SU-DHL-6 (cell line): ENCODE measurements around the gene ECHS1.

Source experiments
- H2AFZ ChIP-seq: fragments of 200-600 bp; sonication (generic); 2 replicates; pipeline ENCODE4 v1.6.1; 2014; ENCODE audit warnings: low read depth, mild to moderate bottlenecking, moderate library complexity, mixed read lengths, antibody characterized with exemption, low read length; ENCODE audit not compliant: severe bottlenecking
- H3F3A ChIP-seq: fragments of 200-600 bp; shearing (Covaris generic); 2 replicates; pipeline ENCODE4 v1.6.0; 2016; ENCODE audit warnings: antibody characterized with exemption, mild to moderate bottlenecking; ENCODE audit not compliant: insufficient read depth
- H3K27ac ChIP-seq: fragments of 200-600 bp; sonication (generic); 2 replicates; pipeline ENCODE4 v1.5.1; 2016; ENCODE audit warnings: low read depth, mild to moderate bottlenecking, low read length, moderate library complexity, mixed read lengths
- H3K27me3 ChIP-seq: fragments of 200-600 bp; sonication (generic), shearing (Covaris generic); 2 replicates; pipeline ENCODE4 v1.6.0; 2014; ENCODE audit warnings: mild to moderate bottlenecking, low read length
- H3K36me3 ChIP-seq: fragments of 200-600 bp; sonication (generic); 2 replicates; pipeline ENCODE4 v1.6.1; 2014; ENCODE audit warnings: mild to moderate bottlenecking, low read length, mixed read lengths
- H3K4me2 ChIP-seq: fragments of 300-600, 200-600 bp; shearing (Covaris generic), sonication (generic); 2 replicates; pipeline ENCODE4 v1.6.0; 2014; ENCODE audit warnings: low read length, low read depth, mild to moderate bottlenecking; ENCODE audit not compliant: poor library complexity, severe bottlenecking
- H3K4me3 ChIP-seq: fragments of 200-600 bp; sonication (generic); 2 replicates; pipeline ENCODE4 v1.5.1; 2014; ENCODE audit warnings: antibody characterized with exemption, low read length, mild to moderate bottlenecking, mixed read lengths; ENCODE audit not compliant: insufficient read depth, poor library complexity, severe bottlenecking
- H3K79me2 ChIP-seq: fragments of 200-600 bp; sonication (generic); 2 replicates; pipeline ENCODE4 v1.6.1; 2014; ENCODE audit warnings: mild to moderate bottlenecking, low read length, moderate library complexity; ENCODE audit not compliant: insufficient read depth
- H3K9ac ChIP-seq: fragments of 200-600 bp; sonication (generic); 2 replicates; pipeline ENCODE4 v1.7.0; 2014; ENCODE audit warnings: mild to moderate bottlenecking, low read length
- H3K9me2 ChIP-seq: fragments of 200-600 bp; sonication (generic); replicated peaks from 2 replicates; pipeline ENCODE4 v1.6.1; 2014; ENCODE audit warnings: low read length; ENCODE audit not compliant: insufficient read depth
- H3K9me3 ChIP-seq: fragments of 200-600 bp; sonication (generic); 2 replicates; pipeline ENCODE4 v1.6.1; 2014; ENCODE audit warnings: low read length, mixed read lengths; ENCODE audit not compliant: insufficient read depth
- H4K20me1 ChIP-seq: fragments of 200-600 bp; sonication (generic); 2 replicates; pipeline ENCODE4 v1.6.1; 2014; ENCODE audit warnings: low read depth, mild to moderate bottlenecking, antibody characterized with exemption, low read length, moderate library complexity, mixed read lengths
- EZH2phosphoT487 ChIP-seq: fragments of 200-600 bp; sonication (generic), shearing (Covaris generic); conservative IDR thresholded peaks from 2 replicates; pipeline ENCODE4 v1.6.1; 2018; ENCODE audit warnings: mild to moderate bottlenecking, antibody characterized with exemption, low read length, moderate library complexity, mixed read lengths
- TF ChIP-seq, protein P1 (sequence below): fragments of 200-600 bp; sonication (generic); IDR thresholded peaks from one replicate; pipeline ENCODE4 v1.5.1; 2017; ENCODE audit warnings: antibody characterized with exemption, mild to moderate bottlenecking, low read length, moderate library complexity; ENCODE audit not compliant: insufficient read depth, poor library complexity, severe bottlenecking

Gene ECHS1

DNA sequence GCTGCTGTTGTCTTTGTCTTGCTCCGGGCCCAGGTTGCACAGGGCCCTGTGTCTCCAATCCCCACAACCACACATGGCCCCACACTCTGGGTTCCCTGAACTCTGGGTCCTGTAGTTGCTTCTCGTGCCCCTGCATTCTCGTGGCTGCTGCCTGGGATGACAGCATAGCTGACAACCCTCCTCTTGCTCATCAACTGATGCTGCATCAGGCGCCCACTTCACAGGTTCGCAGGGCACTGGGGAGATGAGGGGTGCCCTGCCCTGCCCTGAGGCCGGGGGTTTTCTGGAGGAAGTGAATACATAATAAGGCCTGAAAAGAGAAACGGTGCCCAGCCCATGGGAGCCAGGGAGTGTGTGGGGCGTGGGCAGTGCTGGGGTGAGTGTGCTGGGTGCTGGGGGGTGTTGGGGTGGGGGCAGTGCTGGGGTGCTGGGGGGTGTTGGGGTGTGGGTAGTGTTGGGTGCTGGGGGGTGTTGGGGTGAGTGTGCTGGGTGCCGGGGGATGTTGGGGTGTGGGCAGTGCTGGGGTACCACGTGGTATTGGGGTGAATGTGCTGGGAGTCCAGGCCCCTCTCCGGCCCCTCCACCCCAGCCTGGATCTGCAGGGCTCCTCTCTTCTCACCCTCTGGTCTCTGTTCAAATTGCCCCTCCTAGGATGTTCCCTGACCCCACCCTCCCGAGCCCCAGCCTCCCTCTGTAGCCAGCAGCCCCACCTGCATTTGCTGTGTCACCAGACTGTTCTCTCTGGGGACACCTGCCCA is 18.8 kb upstream of the ECHS1 start:
- Histone ChIP-seq H3K9me2 (no peaks in the 10 kb centered on the region), H3K79me2 (peaks cover 22% of the 10 kb centered on the region), H3K9ac (no peak overlapping the region), H2AFZ (no peak overlapping the region), H4K20me1 (no peaks in the 10 kb centered on the region), H3K27me3 (no peaks in the 10 kb centered on the region), H3K4me3 (no peak overlapping the region), H3K36me3 (no peaks in the 10 kb centered on the region), H3K9me3 (no peaks in the 10 kb centered on the region), H3K4me2 (no peak overlapping the region), H3K27ac (no peak overlapping the region), H3F3A (peaks cover 22% of the 10 kb centered on the region)
- TF ChIP-seq, protein P1, sequence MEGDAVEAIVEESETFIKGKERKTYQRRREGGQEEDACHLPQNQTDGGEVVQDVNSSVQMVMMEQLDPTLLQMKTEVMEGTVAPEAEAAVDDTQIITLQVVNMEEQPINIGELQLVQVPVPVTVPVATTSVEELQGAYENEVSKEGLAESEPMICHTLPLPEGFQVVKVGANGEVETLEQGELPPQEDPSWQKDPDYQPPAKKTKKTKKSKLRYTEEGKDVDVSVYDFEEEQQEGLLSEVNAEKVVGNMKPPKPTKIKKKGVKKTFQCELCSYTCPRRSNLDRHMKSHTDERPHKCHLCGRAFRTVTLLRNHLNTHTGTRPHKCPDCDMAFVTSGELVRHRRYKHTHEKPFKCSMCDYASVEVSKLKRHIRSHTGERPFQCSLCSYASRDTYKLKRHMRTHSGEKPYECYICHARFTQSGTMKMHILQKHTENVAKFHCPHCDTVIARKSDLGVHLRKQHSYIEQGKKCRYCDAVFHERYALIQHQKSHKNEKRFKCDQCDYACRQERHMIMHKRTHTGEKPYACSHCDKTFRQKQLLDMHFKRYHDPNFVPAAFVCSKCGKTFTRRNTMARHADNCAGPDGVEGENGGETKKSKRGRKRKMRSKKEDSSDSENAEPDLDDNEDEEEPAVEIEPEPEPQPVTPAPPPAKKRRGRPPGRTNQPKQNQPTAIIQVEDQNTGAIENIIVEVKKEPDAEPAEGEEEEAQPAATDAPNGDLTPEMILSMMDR = no peak
- no peak for TF ChIP-seq EZH2phosphoT487

DNA sequence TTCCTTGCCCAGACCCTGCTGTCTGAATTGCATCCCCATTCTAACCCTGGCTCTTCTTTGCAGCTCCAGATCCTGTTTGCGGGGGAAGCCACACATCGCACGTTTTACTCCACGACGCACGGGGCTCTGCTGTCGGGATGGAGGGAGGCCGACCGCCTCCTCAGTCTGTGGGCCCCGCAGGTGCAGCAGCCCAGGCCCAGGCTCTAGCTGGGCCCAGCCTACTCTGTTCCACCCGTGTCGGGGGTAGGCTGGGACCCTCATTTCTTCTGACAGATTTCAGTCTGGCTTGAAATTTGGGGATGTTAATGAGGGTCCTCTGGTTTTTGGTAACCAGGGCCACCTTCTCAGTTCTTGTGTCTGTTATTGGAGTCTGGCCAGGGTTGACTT is 18.1 kb upstream of the ECHS1 start:
- Histone ChIP-seq H3K9ac (no peak overlapping the region), H3K79me2 (peaks cover 20% of the 10 kb centered on the region), H3K4me3 (no peak overlapping the region), H3K9me3 (no peaks in the 10 kb centered on the region), H3K9me2 (no peaks in the 10 kb centered on the region), H3F3A (peaks cover 22% of the 10 kb centered on the region), H3K36me3 (no peaks in the 10 kb centered on the region), H4K20me1 (no peaks in the 10 kb centered on the region), H2AFZ (no peak overlapping the region), H3K27ac (no peak overlapping the region), H3K27me3 (no peaks in the 10 kb centered on the region), H3K4me2 (no peak overlapping the region)
- TF ChIP-seq EZH2phosphoT487 = no peak
- TF ChIP-seq, protein P1 = no peak

DNA sequence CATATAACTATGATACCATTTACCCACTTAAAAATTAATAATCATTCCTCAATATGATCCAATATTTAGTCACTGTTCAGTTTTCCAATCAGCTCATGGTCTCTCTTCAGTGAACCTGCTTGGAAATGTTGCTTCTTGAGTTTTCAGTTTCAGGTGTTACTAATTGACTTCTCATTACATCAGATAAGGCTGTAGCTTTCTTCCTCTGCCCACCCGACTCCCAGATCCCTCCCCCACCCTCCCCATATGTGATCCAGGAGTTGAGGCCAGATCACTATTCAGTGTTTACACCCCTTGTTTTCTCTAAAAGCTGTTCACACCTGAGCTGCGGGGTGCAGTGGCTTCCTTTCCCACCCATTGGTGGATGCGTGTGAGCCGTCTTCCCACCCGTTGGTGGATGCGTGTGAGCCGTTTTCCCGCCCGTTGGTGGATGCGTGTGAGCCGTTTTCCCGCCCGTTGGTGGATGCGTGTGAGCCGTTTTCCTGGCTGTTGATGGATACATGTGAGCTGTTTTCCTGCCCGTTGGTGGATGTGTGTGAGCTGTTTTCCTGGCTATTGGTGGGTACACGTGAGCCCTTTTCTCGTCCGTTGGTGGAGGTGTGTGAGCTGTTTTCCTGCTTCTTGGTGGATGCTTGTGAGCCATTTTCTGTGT is 17.6 kb upstream of the ECHS1 start:
- peaks cover 15% of the 10 kb centered on the region for H3K79me2 ChIP-seq
- H3K36me3 ChIP-seq = no peaks in the 10 kb centered on the region
- H4K20me1 ChIP-seq = no peaks in the 10 kb centered on the region
- peaks cover 22% of the 10 kb centered on the region for H3F3A ChIP-seq
- H3K27ac ChIP-seq = peak overlapping the region; percentile 93; the same call in 1 of the 2 replicates
- H3K9ac ChIP-seq = no peak overlapping the region
- no peaks in the 10 kb centered on the region for H3K9me2 ChIP-seq
- TF ChIP-seq EZH2phosphoT487 = no peak
- TF ChIP-seq, protein P1 = no peak
- H3K9me3 ChIP-seq = no peaks in the 10 kb centered on the region
- no peak overlapping the region for H3K4me3 ChIP-seq
- peak overlapping the region; percentile 92 for H3K4me2 ChIP-seq
- H2AFZ ChIP-seq = no peak overlapping the region
- H3K27me3 ChIP-seq = no peaks in the 10 kb centered on the region
